Neural cell (in vitro differentiated cells): Measurements from ENCODE around the gene CD72. TPM values are rescaled to one million over a fixed set of nuclear protein-coding genes. Genes with fewer than 3 reads are reported as not detected.

Source experiments
- H2AFZ ChIP-seq: fragments of 200-600, 300-800 bp; sonication (generic), shearing (Covaris generic); 2 replicates; pipeline ENCODE4 v1.6.0; 2014; ENCODE audit warnings: low read depth, mild to moderate bottlenecking, antibody characterized with exemption, low read length, moderate library complexity
- H3F3A ChIP-seq: fragments of 200-600 bp; shearing (Covaris generic); 2 replicates; pipeline ENCODE4 v1.6.1; 2016; ENCODE audit warnings: mild to moderate bottlenecking, moderate library complexity, mixed read lengths, antibody characterized with exemption, low read length; ENCODE audit not compliant: insufficient read depth, poor library complexity, severe bottlenecking
- H3K27ac ChIP-seq: fragments of 200-600, 300-800 bp; sonication (generic), shearing (Covaris generic); 2 replicates; pipeline ENCODE4 v1.5.1; 2014; ENCODE audit warnings: mild to moderate bottlenecking, low read length, moderate library complexity
- H3K27me3 ChIP-seq: fragments of 300-800, 200-600 bp; sonication (generic), shearing (Covaris generic); 2 replicates; pipeline ENCODE4 v1.6.0; 2014; ENCODE audit warnings: mild to moderate bottlenecking, low read depth, low read length, moderate library complexity; ENCODE audit not compliant: insufficient read depth
- H3K36me3 ChIP-seq: fragments of 300-800, 200-600 bp; sonication (generic), shearing (Covaris generic); 2 replicates; pipeline ENCODE4 v1.5.1; 2014; ENCODE audit warnings: mild to moderate bottlenecking, antibody characterized with exemption, low read length, moderate library complexity; ENCODE audit not compliant: insufficient read depth
- H3K4me2 ChIP-seq: fragments of 300-800, 200-600 bp; sonication (generic), shearing (Covaris generic); 2 replicates; pipeline ENCODE4 v1.6.0; 2014; ENCODE audit warnings: mild to moderate bottlenecking, low read length
- H3K4me3 ChIP-seq: fragments of 300-800, 200-600 bp; sonication (generic), shearing (Covaris generic); 2 replicates; pipeline ENCODE4 v1.5.1; 2014; ENCODE audit warnings: mild to moderate bottlenecking, low read length, moderate library complexity
- H3K79me2 ChIP-seq: fragments of 200-600 bp; shearing (Covaris generic); replicated peaks from 2 replicates; pipeline ENCODE4 v1.6.0; 2014; ENCODE audit warnings: mild to moderate bottlenecking, low read length, moderate library complexity; ENCODE audit not compliant: insufficient read depth
- H3K9ac ChIP-seq: fragments of 300-800, 200-600 bp; sonication (generic), shearing (Covaris generic); 2 replicates; pipeline ENCODE4 v1.6.1; 2016; ENCODE audit warnings: mild to moderate bottlenecking, low read length, mixed read lengths
- H3K9me2 ChIP-seq: fragments of 200-600 bp; shearing (Covaris generic); 2 replicates; pipeline ENCODE4 v1.6.1; 2016; ENCODE audit warnings: mild to moderate bottlenecking, low read length, mixed read lengths; ENCODE audit not compliant: insufficient read depth
- H3K9me3 ChIP-seq: fragments of 200-600, 300-800 bp; sonication (generic), shearing (Covaris generic); 2 replicates; pipeline ENCODE4 v1.6.1; 2016; ENCODE audit warnings: mild to moderate bottlenecking, mixed run types, low read length, moderate library complexity, mixed read lengths
- H4K20me1 ChIP-seq: fragments of 200-600 bp; shearing (Covaris generic); 2 replicates; pipeline ENCODE4 v1.6.1; 2016; ENCODE audit warnings: mild to moderate bottlenecking, mixed run types; ENCODE audit not compliant: insufficient read depth
- EP300 ChIP-seq: fragments of 450-650 bp; conservative IDR thresholded peaks from 2 replicates; pipeline ENCODE4 v1.6.1; 2014; ENCODE audit warnings: antibody characterized with exemption, mild to moderate bottlenecking, moderate library complexity; ENCODE audit not compliant: poor library complexity, severe bottlenecking
- EZH2 ChIP-seq: fragments of 200-600, 300-800 bp; shearing (Covaris generic), sonication (generic); IDR thresholded peaks from 2 replicates; pipeline ENCODE4 v1.6.1; 2014; ENCODE audit warnings: antibody characterized with exemption, low read length, borderline replicate concordance, mild to moderate bottlenecking; ENCODE audit not compliant: insufficient read depth, poor library complexity, severe bottlenecking
- MXI1 ChIP-seq: fragments of 450-650 bp; conservative IDR thresholded peaks from 2 replicates; pipeline ENCODE4 v1.6.1; 2014; ENCODE audit warnings: antibody characterized with exemption, mild to moderate bottlenecking; ENCODE audit not compliant: poor library complexity, severe bottlenecking
- POLR2AphosphoS5 ChIP-seq: IDR thresholded peaks from 2 replicates; pipeline ENCODE4 v1.6.1; 2012
- RAD21 ChIP-seq: fragments of 450-650 bp; conservative IDR thresholded peaks from 2 replicates; pipeline ENCODE4 v1.6.1; 2014; ENCODE audit warnings: antibody characterized with exemption, mild to moderate bottlenecking, moderate library complexity
- SMC3 ChIP-seq: fragments of 450-650 bp; conservative IDR thresholded peaks from 2 replicates; pipeline ENCODE4 v1.6.1; 2014; ENCODE audit warnings: antibody characterized with exemption, mild to moderate bottlenecking, moderate library complexity; ENCODE audit not compliant: poor library complexity
- TAF1 ChIP-seq: IDR thresholded peaks from 2 replicates; pipeline ENCODE4 v1.6.1; 2012; ENCODE audit warnings: low read depth
- polyA plus RNA-seq: library from polyadenylated mRNA; depleted of rRNA; stranded (reverse); fragments of >200 nt; gene quantifications from 2 replicates; pipeline ENCODE4 v1.2.3, GENCODE V29; 2014
- TF ChIP-seq, protein P1 (sequence below): fragments of 450-650 bp; IDR thresholded peaks from 2 replicates; pipeline ENCODE4 v1.5.1; 2014; ENCODE audit warnings: antibody characterized with exemption, mild to moderate bottlenecking, moderate library complexity; ENCODE audit not compliant: poor library complexity, severe bottlenecking
- TF ChIP-seq, protein P2 (sequence below): IDR thresholded peaks from 2 replicates; pipeline ENCODE4 v1.6.1; 2012; ENCODE audit warnings: borderline replicate concordance

Gene CD72
- polyA plus RNA-seq, 1 donor from 2014 or later: not detected

- H3K4me3 ChIP-seq: no peak overlapping the region
- no peak overlapping the region for H2AFZ ChIP-seq
- no peak overlapping the region for H3K27ac ChIP-seq
- H3K27me3 ChIP-seq: peaks cover 31% of the 10 kb centered on the region
- H3K9ac ChIP-seq: no peak overlapping the region
- no peaks in the 10 kb centered on the region for H3K36me3 ChIP-seq
- no peaks in the 10 kb centered on the region for H3K9me2 ChIP-seq
- H3K79me2 ChIP-seq: no peaks in the 10 kb centered on the region
- no peaks in the 10 kb centered on the region for H3K9me3 ChIP-seq
- H3K4me2 ChIP-seq: no peak overlapping the region
- H4K20me1 ChIP-seq: no peaks in the 10 kb centered on the region
- TF ChIP-seq MXI1: no peak
- no peak for TF ChIP-seq EP300
- no peak for TF ChIP-seq EZH2
- TF ChIP-seq, protein P1, sequence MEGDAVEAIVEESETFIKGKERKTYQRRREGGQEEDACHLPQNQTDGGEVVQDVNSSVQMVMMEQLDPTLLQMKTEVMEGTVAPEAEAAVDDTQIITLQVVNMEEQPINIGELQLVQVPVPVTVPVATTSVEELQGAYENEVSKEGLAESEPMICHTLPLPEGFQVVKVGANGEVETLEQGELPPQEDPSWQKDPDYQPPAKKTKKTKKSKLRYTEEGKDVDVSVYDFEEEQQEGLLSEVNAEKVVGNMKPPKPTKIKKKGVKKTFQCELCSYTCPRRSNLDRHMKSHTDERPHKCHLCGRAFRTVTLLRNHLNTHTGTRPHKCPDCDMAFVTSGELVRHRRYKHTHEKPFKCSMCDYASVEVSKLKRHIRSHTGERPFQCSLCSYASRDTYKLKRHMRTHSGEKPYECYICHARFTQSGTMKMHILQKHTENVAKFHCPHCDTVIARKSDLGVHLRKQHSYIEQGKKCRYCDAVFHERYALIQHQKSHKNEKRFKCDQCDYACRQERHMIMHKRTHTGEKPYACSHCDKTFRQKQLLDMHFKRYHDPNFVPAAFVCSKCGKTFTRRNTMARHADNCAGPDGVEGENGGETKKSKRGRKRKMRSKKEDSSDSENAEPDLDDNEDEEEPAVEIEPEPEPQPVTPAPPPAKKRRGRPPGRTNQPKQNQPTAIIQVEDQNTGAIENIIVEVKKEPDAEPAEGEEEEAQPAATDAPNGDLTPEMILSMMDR: no peak
- TF ChIP-seq, protein P2, sequence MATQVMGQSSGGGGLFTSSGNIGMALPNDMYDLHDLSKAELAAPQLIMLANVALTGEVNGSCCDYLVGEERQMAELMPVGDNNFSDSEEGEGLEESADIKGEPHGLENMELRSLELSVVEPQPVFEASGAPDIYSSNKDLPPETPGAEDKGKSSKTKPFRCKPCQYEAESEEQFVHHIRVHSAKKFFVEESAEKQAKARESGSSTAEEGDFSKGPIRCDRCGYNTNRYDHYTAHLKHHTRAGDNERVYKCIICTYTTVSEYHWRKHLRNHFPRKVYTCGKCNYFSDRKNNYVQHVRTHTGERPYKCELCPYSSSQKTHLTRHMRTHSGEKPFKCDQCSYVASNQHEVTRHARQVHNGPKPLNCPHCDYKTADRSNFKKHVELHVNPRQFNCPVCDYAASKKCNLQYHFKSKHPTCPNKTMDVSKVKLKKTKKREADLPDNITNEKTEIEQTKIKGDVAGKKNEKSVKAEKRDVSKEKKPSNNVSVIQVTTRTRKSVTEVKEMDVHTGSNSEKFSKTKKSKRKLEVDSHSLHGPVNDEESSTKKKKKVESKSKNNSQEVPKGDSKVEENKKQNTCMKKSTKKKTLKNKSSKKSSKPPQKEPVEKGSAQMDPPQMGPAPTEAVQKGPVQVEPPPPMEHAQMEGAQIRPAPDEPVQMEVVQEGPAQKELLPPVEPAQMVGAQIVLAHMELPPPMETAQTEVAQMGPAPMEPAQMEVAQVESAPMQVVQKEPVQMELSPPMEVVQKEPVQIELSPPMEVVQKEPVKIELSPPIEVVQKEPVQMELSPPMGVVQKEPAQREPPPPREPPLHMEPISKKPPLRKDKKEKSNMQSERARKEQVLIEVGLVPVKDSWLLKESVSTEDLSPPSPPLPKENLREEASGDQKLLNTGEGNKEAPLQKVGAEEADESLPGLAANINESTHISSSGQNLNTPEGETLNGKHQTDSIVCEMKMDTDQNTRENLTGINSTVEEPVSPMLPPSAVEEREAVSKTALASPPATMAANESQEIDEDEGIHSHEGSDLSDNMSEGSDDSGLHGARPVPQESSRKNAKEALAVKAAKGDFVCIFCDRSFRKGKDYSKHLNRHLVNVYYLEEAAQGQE: no peak
- TF ChIP-seq POLR2AphosphoS5: no peak
- no peak for TF ChIP-seq RAD21
- TF ChIP-seq TAF1: no peak
- TF ChIP-seq SMC3: no peak
- no peaks in the 10 kb centered on the region for H3F3A ChIP-seq
Observed at GRCh38 chr9:35619800-35620158, 1.6 kb upstream of the CD72 start.

DNA sequence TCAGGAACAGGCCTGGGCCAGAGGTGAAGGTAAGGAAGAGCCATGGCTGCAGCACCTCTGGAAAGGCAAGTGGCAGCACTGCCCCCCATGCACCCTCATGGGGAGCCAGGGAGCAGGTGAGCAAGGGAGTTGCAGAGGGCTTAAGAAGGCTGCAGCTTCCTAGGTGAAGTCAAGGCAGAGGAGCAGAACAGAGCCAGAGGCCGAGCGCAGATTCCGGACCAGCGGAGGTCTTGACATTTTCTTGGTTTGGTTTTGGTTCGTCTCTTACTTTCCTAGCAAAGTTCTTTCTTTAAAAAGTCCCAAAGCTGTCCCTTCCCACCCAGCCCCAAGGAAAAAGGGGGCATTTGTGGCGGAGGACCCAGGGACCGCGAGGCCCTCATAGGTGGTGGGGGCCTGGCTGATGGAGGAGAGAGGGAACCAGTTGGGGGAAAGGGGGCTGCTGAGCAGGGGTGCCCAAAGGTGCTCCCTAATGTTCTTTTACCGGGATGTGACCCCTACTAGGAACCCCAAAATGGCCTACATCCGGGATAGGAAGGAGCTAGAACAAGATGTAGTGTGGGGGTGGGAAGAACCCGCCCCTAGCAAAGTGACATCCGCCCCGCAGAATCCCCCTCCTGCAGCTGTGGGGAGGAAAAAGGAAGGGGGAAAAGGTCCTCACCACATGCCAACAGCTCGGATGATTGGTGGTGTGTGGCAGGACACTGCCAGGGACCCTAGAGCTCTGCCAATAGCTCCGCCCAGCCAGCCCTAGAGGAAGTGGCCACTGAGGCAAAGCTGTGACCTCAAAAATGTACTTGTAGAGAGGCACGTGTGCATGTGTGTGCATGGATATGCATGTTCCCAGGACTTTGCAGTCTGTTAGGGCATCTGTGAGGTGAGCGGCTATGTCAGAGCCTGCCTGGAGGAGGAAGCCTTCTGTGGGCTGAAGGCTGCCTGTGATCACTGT lies 914 bp upstream of the CD72 start:
- Histone ChIP-seq H3K4me3 (no peak overlapping the region), H3K27ac (no peak overlapping the region), H2AFZ (no peak overlapping the region), H3K27me3 (peaks cover 33% of the 10 kb centered on the region), H3K36me3 (no peaks in the 10 kb centered on the region), H4K20me1 (no peaks in the 10 kb centered on the region), H3K9ac (no peak overlapping the region), H3K4me2 (no peak overlapping the region), H3K9me3 (no peaks in the 10 kb centered on the region), H3F3A (no peaks in the 10 kb centered on the region), H3K9me2 (no peaks in the 10 kb centered on the region), H3K79me2 (no peaks in the 10 kb centered on the region)
- no peak for TF ChIP-seq POLR2AphosphoS5
- no peak for TF ChIP-seq SMC3
- TF ChIP-seq, protein P2: no peak
- no peak for TF ChIP-seq MXI1
- TF ChIP-seq, protein P1: no peak
- no peak for TF ChIP-seq EZH2
